GM12892 (cell line): ENCODE data around the gene ZYG11A.

Experiments
- POLR2A ChIP-seq: IDR thresholded peaks from 2 replicates; pipeline ENCODE4 v1.6.1; 2011; ENCODE audit warnings: low read depth, low read length, control low read depth
- POLR2AphosphoS5 ChIP-seq: IDR thresholded peaks from 2 replicates; pipeline ENCODE4 v1.6.1; 2011; ENCODE audit warnings: low read depth, low read length, control low read depth

DNA sequence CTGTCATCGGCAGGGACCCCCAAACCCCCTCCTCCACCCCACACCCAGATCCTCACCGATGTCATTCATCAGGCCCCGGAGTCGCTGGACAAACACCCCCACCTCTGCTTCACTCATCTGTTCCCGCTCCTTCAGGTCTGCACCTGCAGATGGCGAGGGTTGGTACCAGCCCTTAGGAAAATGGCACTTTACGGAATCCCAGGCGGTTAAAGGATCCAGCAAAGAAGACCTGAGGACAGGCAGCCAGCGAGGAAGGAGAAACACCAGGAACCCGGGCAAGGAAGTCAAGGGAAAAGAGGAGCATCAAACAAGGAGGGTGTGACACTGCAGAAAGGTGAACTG is 65.2 kb downstream of the ZYG11A start:
- TF ChIP-seq POLR2A: no peak
- TF ChIP-seq POLR2AphosphoS5: no peak
